Testis (tissue), 2 donors: ENCODE results near the gene PTGS1.
"Not testable (repeated sequence)": the region's sequence is repeated elsewhere in the genome, so short reads cannot be mapped to it uniquely, and the experiment has no call there.

ENCODE experiments used
- CTCF ChIP-seq, 3 experiments: fragments of 450-650 bp in 2 of 3; fragments of 200-600 bp in 1 of 3; sonication (generic) in 1 of 3; IDR thresholded peaks; one replicate each; pipeline ENCODE4 v1.5.1; 2016 to 2019; ENCODE audit warnings: antibody characterized with exemption in 3 of 3, mild to moderate bottlenecking in 2 of 3, moderate library complexity in 1 of 3
- POLR2A ChIP-seq: fragments of 450-650 bp; IDR thresholded peaks from one replicate; pipeline ENCODE4 v1.6.1; 2017; ENCODE audit warnings: antibody characterized with exemption, mild to moderate bottlenecking, moderate library complexity

- TF ChIP-seq POLR2A; CTCF (IDR thresholded peaks at IDR 0.05): not testable (repeated sequence)
Observed at GRCh38 chr9:122363131-122363530, 7.7 kb upstream of the PTGS1 start.
